Measurements from ENCODE around the gene SNX32. TPM values are rescaled to one million over a fixed set of nuclear protein-coding genes. Genes with fewer than 3 reads are reported as not detected.
A peak's percentile ranks its signal among the peaks of the same experiment; 100 is the strongest.

SNX32 gene
- total and polyA plus RNA-seq, 3 experiments from 2014 or later, result 0.77 to 2.8 (median 2.0) TPM

DNA sequence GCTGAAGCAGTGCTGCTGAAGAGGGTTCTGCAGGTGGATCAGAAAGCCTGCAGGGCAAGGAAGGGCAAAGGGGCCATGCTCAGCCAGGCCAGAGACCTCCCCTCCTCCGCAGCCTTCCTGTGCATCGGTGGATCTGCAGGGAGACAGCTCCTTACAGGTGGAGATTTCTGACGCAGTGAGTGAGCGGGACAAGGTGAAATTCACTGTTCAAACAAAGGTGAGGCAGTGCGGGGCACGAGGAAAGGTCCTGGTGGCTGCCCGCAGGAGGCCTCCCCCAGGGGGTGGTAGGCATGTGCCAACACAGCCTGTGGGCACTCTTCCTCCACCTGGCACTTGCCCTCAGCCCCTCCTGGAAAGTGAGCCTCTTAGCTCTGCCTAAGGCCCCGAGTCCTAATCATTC, 15.6 kb downstream of the SNX32 start:
- Histone ChIP-seq H3K36me3 (ENCODE audit: insufficient read depth, low read length) (peaks cover 24% of the 10 kb centered on the region), H3K4me3 (ENCODE audit: low read length) (no peak overlapping the region), H3K4me1 (ENCODE audit: insufficient read depth, low read length) (peaks cover 14% of the 10 kb centered on the region), H3K9me3 (ENCODE audit: low read length) (no peaks in the 10 kb centered on the region), H3K27ac (ENCODE audit: low read depth, low read length) (no peak overlapping the region), H3K27me3 (ENCODE audit: insufficient read depth, low read length, poor library complexity, severe bottlenecking) (no peaks in the 10 kb centered on the region)
- H3K4me1 Mint-ChIP-seq, result peaks cover 15 to 19% (median 19%) of the 10 kb centered on the region in 3 donors
- ChIA-PET POLR2A (interaction anchor here (1.0 to 1.2 kb wide), 2 partner anchors 10 to 69 kb away, joined by 3 read pairs; no protein-coding TSS in a partner anchor), CTCF (interaction anchor here (1.1 to 4.1 kb wide), 4 partner anchors 9 to 70 kb away, joined by 3 to 18 read pairs (median 10); partner anchors contain the start of genes CFL1 and MUS81)
- H3K4me3 Mint-ChIP-seq, result no peak overlapping the region
- peaks cover 11 to 37% (median 18%) of the 10 kb centered on the region in 3 donors for H3K36me3 Mint-ChIP-seq
- peak overlapping the region in 2 of 8 donors; percentile 17 to 72 for H3K27ac Mint-ChIP-seq
- no peak for DNase-seq
- no peaks in the 10 kb centered on the region for H3K27me3 Mint-ChIP-seq
- no peaks in the 10 kb centered on the region for H3K9me3 Mint-ChIP-seq

DNA sequence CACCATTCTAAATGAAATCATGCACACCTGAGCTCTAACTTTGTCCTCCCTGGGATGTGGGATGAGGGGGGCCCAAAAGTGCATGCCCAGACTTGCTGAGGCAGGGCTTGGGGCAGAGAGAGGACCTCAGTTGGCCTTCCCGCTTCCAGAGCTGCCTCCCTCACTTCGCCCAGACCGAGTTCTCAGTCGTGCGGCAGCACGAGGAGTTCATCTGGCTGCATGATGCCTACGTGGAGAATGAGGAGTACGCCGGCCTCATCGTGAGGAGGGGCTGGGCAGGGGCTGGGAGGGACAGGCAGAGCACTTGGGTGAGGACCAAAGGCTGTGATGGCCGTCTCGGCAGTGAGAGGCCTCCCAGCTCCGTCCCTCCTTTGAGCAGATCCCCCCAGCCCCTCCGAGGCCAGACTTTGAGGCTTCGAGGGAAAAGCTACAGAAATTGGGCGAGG, 16.0 kb downstream of the SNX32 start:
- DNase-seq, result no peak
- H3K27ac Mint-ChIP-seq, result peak overlapping the region in 3 of 8 donors; percentile 17 to 83 (median 72)
- H3K9me3 ChIP-seq (ENCODE audit: low read length), result no peaks in the 10 kb centered on the region
- CTCF ChIA-PET, result interaction anchor here (1.1 to 4.1 kb wide), 4 partner anchors 8 to 70 kb away, joined by 3 to 18 read pairs (median 10); partner anchors contain the start of genes CFL1 and MUS81
- H3K27ac ChIP-seq (ENCODE audit: low read depth, low read length), result no peak overlapping the region
- peaks cover 19 to 23% (median 23%) of the 10 kb centered on the region in 3 donors for H3K4me1 Mint-ChIP-seq
- H3K36me3 Mint-ChIP-seq, result peaks cover 12 to 42% (median 23%) of the 10 kb centered on the region in 3 donors
- H3K9me3 Mint-ChIP-seq, result no peaks in the 10 kb centered on the region
- no peaks in the 10 kb centered on the region for H3K27me3 Mint-ChIP-seq
- no peak overlapping the region for H3K4me3 ChIP-seq (ENCODE audit: low read length)
- peaks cover 29% of the 10 kb centered on the region for H3K36me3 ChIP-seq (ENCODE audit: insufficient read depth, low read length)
- peaks cover 19% of the 10 kb centered on the region for H3K4me1 ChIP-seq (ENCODE audit: insufficient read depth, low read length)
- H3K27me3 ChIP-seq (ENCODE audit: insufficient read depth, low read length, poor library complexity, severe bottlenecking), result no peaks in the 10 kb centered on the region
- POLR2A ChIA-PET, result interaction anchor here (1.0 to 1.2 kb wide), 3 partner anchors 10 to 187 kb away, joined by 3 to 4 read pairs (median 3); partner anchors contain the start of gene RELA
- no peak overlapping the region for H3K4me3 Mint-ChIP-seq

DNA sequence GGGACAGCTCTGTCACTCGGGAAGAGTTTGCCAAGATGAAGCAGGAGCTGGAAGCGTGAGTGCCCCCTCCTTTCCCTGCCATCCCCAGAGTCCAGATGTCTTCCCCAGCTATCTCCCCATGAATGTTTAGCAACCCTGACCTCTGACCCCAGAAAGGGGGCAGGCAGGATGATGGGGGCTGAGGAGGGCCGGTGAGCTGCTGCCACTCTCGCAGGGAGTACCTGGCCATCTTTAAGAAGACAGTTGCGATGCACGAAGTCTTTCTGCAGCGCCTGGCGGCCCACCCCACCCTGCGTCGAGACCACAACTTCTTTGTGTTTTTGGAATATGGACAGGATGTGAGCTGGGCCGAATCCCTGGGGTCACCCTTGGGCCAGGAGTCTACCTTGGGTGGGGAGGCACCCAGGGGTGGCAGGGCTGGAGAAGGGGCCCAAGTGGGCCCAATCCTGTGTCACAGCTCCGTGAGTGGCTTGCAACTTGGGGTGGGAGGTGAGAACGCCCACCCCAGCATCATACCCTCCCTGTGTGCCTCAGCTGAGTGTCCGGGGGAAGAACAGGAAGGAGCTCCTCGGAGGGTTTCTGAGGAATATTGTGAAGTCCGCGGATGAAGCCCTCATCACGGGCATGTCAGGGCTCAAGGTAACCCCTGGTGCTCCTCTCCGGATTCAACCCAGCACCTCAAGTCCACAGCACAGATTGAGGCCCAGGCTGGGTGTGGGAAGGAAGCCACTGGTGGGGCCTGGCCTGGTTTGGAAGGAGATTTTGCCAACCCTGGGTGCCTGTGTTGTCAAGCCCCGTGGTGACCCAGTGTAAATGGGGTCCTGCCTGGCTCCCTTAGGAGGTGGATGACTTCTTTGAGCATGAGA, 16.7 kb downstream of the SNX32 start:
- Histone ChIP-seq H3K9me3 (ENCODE audit: low read length) (no peaks in the 10 kb centered on the region), H3K4me3 (ENCODE audit: low read length) (no peak overlapping the region), H3K4me1 (ENCODE audit: insufficient read depth, low read length) (peaks cover 25% of the 10 kb centered on the region), H3K27ac (ENCODE audit: low read depth, low read length) (no peak overlapping the region), H3K27me3 (ENCODE audit: insufficient read depth, low read length, poor library complexity, severe bottlenecking) (no peaks in the 10 kb centered on the region), H3K36me3 (ENCODE audit: insufficient read depth, low read length) (peaks cover 35% of the 10 kb centered on the region)
- Mint-ChIP-seq H3K27me3 (no peaks in the 10 kb centered on the region), H3K36me3 (peaks cover 14 to 47% (median 24%) of the 10 kb centered on the region in 3 donors), H3K27ac (peak overlapping the region in 1 of 8 donors; percentile 83), H3K4me1 (peaks cover 23 to 30% (median 26%) of the 10 kb centered on the region in 3 donors), H3K4me3 (no peak overlapping the region), H3K9me3 (no peaks in the 10 kb centered on the region)
- ChIA-PET POLR2A (interaction anchor here (1.0 to 1.2 kb wide), 3 partner anchors 9 to 187 kb away, joined by 3 to 4 read pairs (median 3); partner anchors contain the start of gene RELA), CTCF (interaction anchor here (1.1 to 4.1 kb wide), 6 partner anchors 8 to 71 kb away, joined by 3 to 18 read pairs (median 6); partner anchors contain the start of genes CCDC85B, CFL1 and MUS81)
- no peak for DNase-seq

DNA sequence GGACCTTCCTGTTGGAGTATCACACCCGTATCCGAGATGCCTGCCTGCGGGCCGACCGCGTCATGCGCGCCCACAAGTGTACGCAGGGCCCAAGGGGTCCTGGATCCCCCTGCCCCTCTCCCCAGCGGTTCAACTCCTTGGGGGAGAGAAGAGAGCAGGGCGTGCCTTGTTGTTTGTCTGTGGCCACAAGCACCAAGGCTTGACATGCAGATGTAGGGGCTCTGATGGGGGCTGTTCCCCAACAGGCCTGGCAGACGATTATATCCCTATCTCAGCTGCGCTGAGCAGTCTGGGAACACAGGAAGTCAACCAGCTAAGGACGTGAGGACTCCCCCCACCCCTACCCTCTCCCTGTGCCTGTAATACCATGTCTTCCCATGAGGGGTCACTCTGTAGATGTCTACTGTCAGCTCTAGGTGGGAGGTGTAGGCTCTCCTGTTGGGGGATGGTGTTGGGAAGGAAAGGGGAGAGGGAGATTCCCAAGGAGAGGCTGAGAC, 17.4 kb downstream of the SNX32 start:
- no peaks in the 10 kb centered on the region for H3K27me3 Mint-ChIP-seq
- Histone ChIP-seq H3K27ac (ENCODE audit: low read depth, low read length) (no peak overlapping the region), H3K4me3 (ENCODE audit: low read length) (no peak overlapping the region), H3K9me3 (ENCODE audit: low read length) (no peaks in the 10 kb centered on the region), H3K27me3 (ENCODE audit: insufficient read depth, low read length, poor library complexity, severe bottlenecking) (no peaks in the 10 kb centered on the region), H3K4me1 (ENCODE audit: insufficient read depth, low read length) (peaks cover 32% of the 10 kb centered on the region), H3K36me3 (ENCODE audit: insufficient read depth, low read length) (peaks cover 42% of the 10 kb centered on the region)
- no peak for DNase-seq
- no peaks in the 10 kb centered on the region for H3K9me3 Mint-ChIP-seq
- H3K27ac Mint-ChIP-seq, result peak overlapping the region in 2 of 8 donors; percentile 38 to 70
- H3K36me3 Mint-ChIP-seq, result peaks cover 14 to 54% (median 24%) of the 10 kb centered on the region in 3 donors
- ChIA-PET POLR2A (interaction anchor here (1.0 to 1.4 kb wide), 2 partner anchors 9 to 140 kb away, joined by 3 read pairs; partner anchors contain the start of gene MUS81), CTCF (interaction anchor here (1.2 to 4.1 kb wide), 6 partner anchors 10 to 71 kb away, joined by 4 to 18 read pairs (median 7); partner anchors contain the start of genes CCDC85B, FIBP and MUS81)
- H3K4me3 Mint-ChIP-seq, result no peak overlapping the region
- peaks cover 30 to 36% (median 33%) of the 10 kb centered on the region in 3 donors for H3K4me1 Mint-ChIP-seq

DNA sequence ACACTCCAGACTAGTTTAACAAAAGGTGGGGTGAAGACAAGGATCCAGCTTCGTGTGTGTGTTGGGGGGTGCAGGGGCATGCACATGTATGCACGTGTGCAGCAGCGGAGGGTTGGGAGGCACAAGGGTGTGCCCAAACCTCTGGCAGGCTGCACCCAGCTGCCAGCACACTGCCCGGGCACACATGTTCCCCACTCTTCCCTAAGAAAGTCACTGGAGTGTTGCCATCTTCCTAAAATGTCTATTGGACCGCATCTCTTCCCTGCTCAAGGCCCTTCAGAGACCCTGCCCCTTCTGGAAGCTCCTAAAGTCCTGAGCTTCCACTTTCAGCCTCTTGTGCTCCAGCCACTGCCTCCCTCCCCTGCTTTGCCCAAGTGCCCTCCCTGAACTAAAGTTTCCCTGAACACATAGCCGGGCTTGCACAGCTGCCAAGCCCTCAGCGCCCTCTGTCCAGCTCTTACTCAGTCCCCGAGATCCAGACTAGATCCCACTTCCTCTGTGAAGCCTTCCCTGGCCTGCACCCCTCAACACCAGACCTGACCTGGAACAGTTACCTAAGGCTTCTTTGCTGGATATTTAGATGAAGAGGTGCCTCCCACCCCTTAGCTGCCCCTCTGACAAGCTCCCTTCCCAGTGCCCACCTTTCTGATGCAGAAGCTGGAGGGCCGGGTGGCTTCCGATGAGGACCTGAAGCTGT, 18.2 kb downstream of the SNX32 start:
- Mint-ChIP-seq H3K36me3 (peaks cover 19 to 62% (median 24%) of the 10 kb centered on the region in 3 donors), H3K27ac (peak overlapping the region in 4 of 8 donors; percentile 43 to 91 (median 62)), H3K4me3 (peak overlapping the region in 3 of 7 donors; percentile 28 to 67 (median 61)), H3K27me3 (no peaks in the 10 kb centered on the region), H3K4me1 (peaks cover 38 to 45% (median 41%) of the 10 kb centered on the region in 3 donors), H3K9me3 (no peaks in the 10 kb centered on the region)
- Histone ChIP-seq H3K27ac (ENCODE audit: low read depth, low read length) (no peak overlapping the region), H3K36me3 (ENCODE audit: insufficient read depth, low read length) (peaks cover 46% of the 10 kb centered on the region), H3K9me3 (ENCODE audit: low read length) (no peaks in the 10 kb centered on the region), H3K4me1 (ENCODE audit: insufficient read depth, low read length) (peaks cover 38% of the 10 kb centered on the region), H3K27me3 (ENCODE audit: insufficient read depth, low read length, poor library complexity, severe bottlenecking) (no peaks in the 10 kb centered on the region), H3K4me3 (ENCODE audit: low read length) (no peak overlapping the region)
- no peak for DNase-seq
- ChIA-PET POLR2A (interaction anchor here (0.6 to 1.4 kb wide), 3 partner anchors 8 to 140 kb away, joined by 3 read pairs; partner anchors contain the start of genes MUS81 and SNX32), CTCF (interaction anchor here (1.2 to 4.1 kb wide), 8 partner anchors 9 to 199 kb away, joined by 3 to 18 read pairs (median 6); partner anchors contain the start of genes CCDC85B, FIBP and MUS81)

DNA sequence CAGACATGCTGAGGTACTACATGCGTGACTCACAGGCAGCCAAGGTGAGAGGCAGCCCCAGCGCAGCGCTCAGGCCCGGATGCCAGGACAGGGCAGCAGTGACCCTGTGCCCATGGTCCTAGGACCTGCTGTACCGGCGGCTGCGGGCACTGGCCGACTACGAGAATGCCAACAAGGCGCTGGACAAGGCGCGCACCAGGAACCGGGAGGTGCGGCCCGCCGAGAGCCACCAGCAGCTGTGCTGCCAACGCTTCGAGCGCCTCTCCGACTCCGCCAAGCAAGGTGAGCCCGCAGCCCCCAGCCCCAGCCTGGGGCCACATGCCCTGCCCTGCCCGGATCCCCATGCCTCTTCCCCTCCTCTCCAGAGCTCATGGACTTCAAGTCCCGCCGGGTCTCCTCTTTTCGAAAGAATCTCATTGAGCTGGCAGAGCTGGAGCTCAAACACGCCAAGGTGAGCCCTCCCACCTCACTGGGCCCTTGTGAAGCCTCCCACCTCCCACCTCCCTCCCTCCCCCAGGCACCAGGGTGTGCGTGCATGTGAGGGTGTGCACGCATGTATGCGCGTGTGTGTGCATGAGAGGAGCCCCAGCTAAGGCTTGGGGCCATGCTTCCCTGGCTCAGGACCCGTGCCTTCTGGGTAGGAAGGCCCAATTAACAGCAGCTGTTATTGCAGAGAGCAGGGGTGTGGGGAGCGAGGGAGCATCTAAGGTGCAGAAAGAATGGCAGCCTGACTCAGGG, 18.9 kb downstream of the SNX32 start:
- peaks cover 19 to 62% (median 24%) of the 10 kb centered on the region in 3 donors for H3K36me3 Mint-ChIP-seq
- H3K9me3 ChIP-seq (ENCODE audit: low read length), result no peaks in the 10 kb centered on the region
- H3K4me3 ChIP-seq (ENCODE audit: low read length), result no peak overlapping the region
- H3K27me3 ChIP-seq (ENCODE audit: insufficient read depth, low read length, poor library complexity, severe bottlenecking), result no peaks in the 10 kb centered on the region
- H3K27ac ChIP-seq (ENCODE audit: low read depth, low read length), result no peak overlapping the region
- peak overlapping the region in 1 of 7 donors; percentile 81 for H3K4me3 Mint-ChIP-seq
- no peaks in the 10 kb centered on the region for H3K9me3 Mint-ChIP-seq
- ChIA-PET POLR2A (interaction anchor here (1.4 kb wide), 1 partner anchor 7 kb away, joined by 3 read pairs; the partner anchor contains the start of gene MUS81), CTCF (interaction anchor here (1.2 to 4.1 kb wide), 5 partner anchors 20 to 199 kb away, joined by 3 to 16 read pairs (median 7); partner anchors contain the start of gene FIBP)
- DNase-seq, result no peak
- no peaks in the 10 kb centered on the region for H3K27me3 Mint-ChIP-seq
- peaks cover 38 to 45% (median 41%) of the 10 kb centered on the region in 3 donors for H3K4me1 Mint-ChIP-seq
- peak overlapping the region in 1 of 8 donors; percentile 70 for H3K27ac Mint-ChIP-seq
- H3K4me1 ChIP-seq (ENCODE audit: insufficient read depth, low read length), result peaks cover 38% of the 10 kb centered on the region
- H3K36me3 ChIP-seq (ENCODE audit: insufficient read depth, low read length), result peaks cover 46% of the 10 kb centered on the region

All from CD8-positive, alpha-beta memory T cell (primary cell).